Activated CD8-positive, alpha-beta T cell treated with anti-CD3 and anti-CD28 coated beads for 36 hours (primary cell): ENCODE results near the gene ZNF853. TPM values are rescaled to one million over a fixed set of nuclear protein-coding genes. Genes with fewer than 3 reads are reported as not detected.

ENCODE experiments used
- ATAC-seq: fragments of 200-7000 bp; cut with Tn5 transposase; one replicate; pipeline ENCODE4 v1.10.0; 2021; ENCODE audit warnings: mild to moderate bottlenecking, moderate library complexity
- CTCF ChIA-PET: fragments of 350-600 bp; sonication (Branson Sonifier 250); formaldehyde crosslinking; loops from one replicate; lab custom pipeline; 2021; ENCODE audit warnings: antibody characterized with exemption; lab: Charles Lee
- POLR2A ChIA-PET: fragments of 350-600 bp; sonication (Branson Sonifier 250); formaldehyde crosslinking; loops from one replicate; lab custom pipeline; 2021; ENCODE audit warnings: antibody characterized with exemption; lab: Charles Lee
- DNase-seq: peaks from one replicate; pipeline ENCODE4 v3.0.0-alpha.2; 2020
- H3K27ac Mint-ChIP-seq: one replicate; pipeline ENCODE4 v1.8.0; 2021; ENCODE audit warnings: mild to moderate bottlenecking, mixed read lengths
- H3K27me3 Mint-ChIP-seq: one replicate; pipeline ENCODE4 v1.8.0; 2021; ENCODE audit warnings: mixed read lengths
- H3K36me3 Mint-ChIP-seq: one replicate; pipeline ENCODE4 v1.8.0; 2021; ENCODE audit warnings: low read depth, mixed read lengths
- H3K4me1 Mint-ChIP-seq: one replicate; pipeline ENCODE4 v1.8.0; 2021; ENCODE audit warnings: low read depth, mixed read lengths
- H3K4me3 Mint-ChIP-seq: one replicate; pipeline ENCODE4 v1.8.0; 2021; ENCODE audit warnings: mild to moderate bottlenecking, moderate library complexity, mixed read lengths
- H3K9me3 Mint-ChIP-seq: one replicate; pipeline ENCODE4 v1.8.0; 2021; ENCODE audit warnings: mixed read lengths
- CTCF ChIP-seq: fragments of 200-600 bp; IDR thresholded peaks from one replicate; pipeline ENCODE4 v1.8.0; 2022; ENCODE audit warnings: antibody characterized with exemption, mild to moderate bottlenecking
- intact Hi-C: fragments of 100-400 bp; cut with micrococcal nuclease; formaldehyde crosslinking; loops from one replicate; pipeline ENCODE4 v1.10.0; 2022
- total RNA-seq, 2 experiments: library from RNA; stranded (reverse); gene quantifications; one replicate each; pipeline ENCODE4 v1.2.3, GENCODE V29; 2021

The ZNF853 gene
- total RNA-seq, 2 experiments from 2014 or later = 1.3 to 1.8 TPM

- Mint-ChIP-seq H3K4me3 (no peak overlapping the region), H3K27me3 (no peaks in the 10 kb centered on the region), H3K27ac (no peak overlapping the region), H3K9me3 (peaks cover 9% of the 10 kb centered on the region), H3K4me1 (no peaks in the 10 kb centered on the region), H3K36me3 (peaks cover 46% of the 10 kb centered on the region)
- no peak for DNase-seq
- no peak for ATAC-seq
- intact Hi-C loops = no loop called here
- ChIA-PET POLR2A (no interaction called here), CTCF (no interaction called here)
- no peak for TF ChIP-seq CTCF
These were observed 32.1 kb downstream of the ZNF853 start for GRCh38 chr7:6647541-6647940.

GRCh38 chr7:6648066-6648814 lies 32.8 kb downstream of the ZNF853 start:
- POLR2A ChIA-PET = no interaction called here
- Mint-ChIP-seq H3K4me1 (no peaks in the 10 kb centered on the region), H3K36me3 (peaks cover 48% of the 10 kb centered on the region), H3K4me3 (no peak overlapping the region), H3K9me3 (peaks cover 9% of the 10 kb centered on the region), H3K27me3 (no peaks in the 10 kb centered on the region), H3K27ac (no peak overlapping the region)
- DNase-seq = no peak
- CTCF ChIA-PET = no interaction called here
- TF ChIP-seq CTCF = no peak
- no peak for ATAC-seq
- intact Hi-C loops = no loop called here

GRCh38 chr7:6648815-6649104 lies 33.4 kb downstream of the ZNF853 start:
- POLR2A ChIA-PET = no interaction called here
- H3K36me3 Mint-ChIP-seq = peaks cover 44% of the 10 kb centered on the region

GRCh38 chr7:6649241-6649961 lies 34.0 kb downstream of the ZNF853 start:
- ATAC-seq (no peak), DNase-seq (no peak)
- H3K4me3 Mint-ChIP-seq = no peak overlapping the region
- ChIA-PET POLR2A (no interaction called here), CTCF (no interaction called here)
- H3K4me1 Mint-ChIP-seq = no peaks in the 10 kb centered on the region
- no peaks in the 10 kb centered on the region for H3K27me3 Mint-ChIP-seq
- H3K27ac Mint-ChIP-seq = no peak overlapping the region
- no peak for TF ChIP-seq CTCF
- intact Hi-C loops = no loop called here
- H3K9me3 Mint-ChIP-seq = peaks cover 9% of the 10 kb centered on the region
- H3K36me3 Mint-ChIP-seq = peaks cover 41% of the 10 kb centered on the region

More at GRCh38 chr7:6648815-6649104, 33.4 kb downstream of the ZNF853 start:
- CTCF ChIA-PET = no interaction called here
- Mint-ChIP-seq H3K4me3 (no peak overlapping the region), H3K27ac (no peak overlapping the region), H3K9me3 (peaks cover 9% of the 10 kb centered on the region), H3K4me1 (no peaks in the 10 kb centered on the region), H3K27me3 (no peaks in the 10 kb centered on the region)
- no peak for ATAC-seq
- no peak for TF ChIP-seq CTCF
- intact Hi-C loops = no loop called here
- no peak for DNase-seq

- H3K9me3 Mint-ChIP-seq = peaks cover 9% of the 10 kb centered on the region
- CTCF ChIA-PET = no interaction called here
These were observed 34.7 kb downstream of the ZNF853 start for GRCh38 chr7:6650086-6650485.

More at GRCh38 chr7:6650086-6650485, 34.7 kb downstream of the ZNF853 start:
- DNase-seq = no peak
- intact Hi-C loops = no loop called here
- no peak for ATAC-seq
- POLR2A ChIA-PET = interaction anchor here (1.1 kb wide), 1 partner anchor 10 kb away, joined by 6 read pairs; no protein-coding TSS in a partner anchor
- no peaks in the 10 kb centered on the region for H3K4me1 Mint-ChIP-seq
- peaks cover 44% of the 10 kb centered on the region for H3K36me3 Mint-ChIP-seq
- H3K27me3 Mint-ChIP-seq = no peaks in the 10 kb centered on the region
- H3K27ac Mint-ChIP-seq = no peak overlapping the region
- TF ChIP-seq CTCF = no peak
- H3K4me3 Mint-ChIP-seq = no peak overlapping the region
